Measurements from ENCODE around the gene CDK5. TPM values are rescaled to one million over a fixed set of nuclear protein-coding genes. Genes with fewer than 3 reads are reported as not detected.
A peak's percentile ranks its signal among the peaks of the same experiment; 100 is the strongest.

Gene CDK5
- total and polyA plus RNA-seq, 9 of the 15 experiments (the other 6 are each of a cell fraction or from before 2014, with no cell fraction given), result 3.2 to 38.0 (median 27.5) TPM

DNA sequence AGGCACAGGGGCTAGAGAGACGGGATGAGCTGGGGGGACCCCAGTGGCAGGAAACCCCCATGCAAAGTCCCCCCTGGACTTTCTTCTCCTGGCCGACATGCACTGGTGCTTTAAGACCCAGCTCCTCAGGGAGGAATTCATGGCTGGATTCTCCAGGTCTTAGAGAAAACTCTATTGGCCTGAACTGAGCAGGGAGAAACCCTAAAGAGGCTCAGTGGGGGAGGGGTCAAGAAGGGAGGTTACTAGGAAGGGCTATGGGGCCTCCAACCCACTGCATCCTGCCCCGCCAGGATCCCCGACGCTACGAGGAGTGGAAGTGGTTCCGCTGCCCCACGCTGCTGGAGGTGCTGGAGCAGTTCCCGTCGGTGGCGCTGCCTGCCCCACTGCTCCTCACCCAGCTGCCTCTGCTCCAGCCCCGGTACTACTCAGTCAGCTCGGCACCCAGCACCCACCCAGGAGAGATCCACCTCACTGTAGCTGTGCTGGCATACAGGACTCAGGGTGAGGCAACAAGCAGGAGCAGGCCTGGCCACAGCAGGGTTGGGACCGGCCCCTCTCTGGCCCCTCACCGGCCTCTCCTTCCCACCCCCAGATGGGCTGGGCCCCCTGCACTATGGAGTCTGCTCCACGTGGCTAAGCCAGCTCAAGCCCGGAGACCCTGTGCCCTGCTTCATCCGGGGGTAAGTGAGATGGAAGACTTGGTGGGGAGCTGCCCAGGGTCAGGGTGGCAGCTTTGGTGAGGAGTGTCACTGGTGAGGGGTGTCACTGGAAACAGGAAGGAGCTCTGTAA, 47.2 kb downstream of the CDK5 start (continued):
- TF ChIP-seq ESRRB (CRISPR knock-in tag; IDR thresholded peaks at IDR 0.05; ENCODE audit: borderline replicate concordance) (no peak), TAL1 (IDR thresholded peaks at IDR 0.05) (no peak), SPI1 (IDR thresholded peaks at IDR 0.05; ENCODE audit: borderline replicate concordance, low read depth, low read length) (no peak), ZNF780A (CRISPR knock-in tag; IDR thresholded peaks at IDR 0.05) (peak; percentile 47; the same call in 1 of the 2 replicates), MAFF (IDR thresholded peaks at IDR 0.05; ENCODE audit: low read length) (no peak), NONO (IDR thresholded peaks at IDR 0.05; ENCODE audit: low read depth in 2 of 2, low read length in 1 of 2) (no peak), KDM5B (IDR thresholded peaks at IDR 0.05; ENCODE audit: insufficient replicate concordance, low read depth, low read length) (no peak), ZNF717 (CRISPR knock-in tag; IDR thresholded peaks at IDR 0.05) (peak; percentile 89; the same call in 1 of the 2 replicates), MCM5 (IDR thresholded peaks at IDR 0.05; ENCODE audit: low read depth) (no peak), ZFP30 (CRISPR knock-in tag; IDR thresholded peaks at IDR 0.05; ENCODE audit: borderline replicate concordance) (no peak), ZNF778 (CRISPR knock-in tag; IDR thresholded peaks at IDR 0.05) (no peak), ZNF431 (CRISPR knock-in tag; IDR thresholded peaks at IDR 0.05) (no peak; the same call in 1 of the 2 replicates), BMI1 (IDR thresholded peaks at IDR 0.05; ENCODE audit: low read length) (no peak), ZNF277 (CRISPR knock-in tag; IDR thresholded peaks at IDR 0.05; ENCODE audit: borderline replicate concordance) (no peak), RBFOX2 (IDR thresholded peaks at IDR 0.05; ENCODE audit: low read depth, low read length) (peak; percentile 76), ZNF444 (CRISPR knock-in tag; IDR thresholded peaks at IDR 0.05) (no peak), ZC3H11A (IDR thresholded peaks at IDR 0.05; ENCODE audit: low read depth, low read length) (no peak), ZNF41 (CRISPR knock-in tag; conservative IDR thresholded peaks at IDR 0.05) (peak; percentile 67; the same call in 1 of the 2 replicates), LCOR (CRISPR knock-in tag; IDR thresholded peaks at IDR 0.05) (peak; percentile 62), SNIP1 (IDR thresholded peaks at IDR 0.05; ENCODE audit: low read depth) (no peak), MTA2 (IDR thresholded peaks at IDR 0.05; ENCODE audit: low read depth) (no peak), ESRRA (IDR thresholded peaks at IDR 0.05; ENCODE audit: borderline replicate concordance, low read depth) (0 out of 2 replicates have a peak, but pooled peaks have one; percentile 0), HIVEP1 (CRISPR knock-in tag; IDR thresholded peaks at IDR 0.05) (no peak), HES1 (IDR thresholded peaks at IDR 0.05; ENCODE audit: low read depth) (no peak), ZFP1 (CRISPR knock-in tag; IDR thresholded peaks at IDR 0.05) (no peak), SIN3B (IDR thresholded peaks at IDR 0.05; ENCODE audit: low read depth) (no peak), NFE2L1 (tag; IDR thresholded peaks at IDR 0.05; ENCODE audit: borderline replicate concordance, low read depth) (no peak), MAFK (IDR thresholded peaks at IDR 0.05; ENCODE audit: low read length) (no peak), SRF (CRISPR knock-in tag; IDR thresholded peaks at IDR 0.05) (peak; percentile 47 to 50; a peak in 2 of 4 replicates), PHF8 (IDR thresholded peaks at IDR 0.05; ENCODE audit: borderline replicate concordance, low read length) (peak; percentile 46; the same call in 1 of the 2 replicates)

Data from K562 (cell line).